HG03135 (cell line): ENCODE results near the gene RTBDN.

Experiments
- ATAC-seq: cut with Tn5 transposase; IDR thresholded peaks from one replicate; pipeline ENCODE4 v1.9.1; 2021; ENCODE audit warnings: mild to moderate bottlenecking, moderate library complexity; ENCODE audit not compliant: unreplicated experiment

Gene RTBDN

GRCh38 chr19:12793290-12794195 lies 40.8 kb downstream of the RTBDN start:
- ATAC-seq, result peak; percentile 21

- no peak for ATAC-seq
Observed at GRCh38 chr19:12792853-12793289, 41.5 kb downstream of the RTBDN start.

- no peak for ATAC-seq
Observed at GRCh38 chr19:12792051-12792852, 42.1 kb downstream of the RTBDN start.

GRCh38 chr19:12791345-12792050 lies 42.9 kb downstream of the RTBDN start, which contains the start of gene JUNB:
Gene JUNB (plus strand): TSS chr19:12791486. CDS start chr19:12791772, 286 bp downstream.
- ATAC-seq, result peak; percentile 31

GRCh38 chr19:12790628-12791344 lies 43.6 kb downstream of the RTBDN start:
- no peak for ATAC-seq

GRCh38 chr19:12789904-12790619 lies 44.3 kb downstream of the RTBDN start:
- peak; percentile 46 for ATAC-seq

- ATAC-seq, result no peak
Observed at GRCh38 chr19:12789098-12789903, 45.1 kb downstream of the RTBDN start.

- ATAC-seq, result no peak
Observed at GRCh38 chr19:12788682-12789097, 45.7 kb downstream of the RTBDN start.

GRCh38 chr19:12788042-12788681 lies 46.2 kb downstream of the RTBDN start:
- no peak for ATAC-seq

GRCh38 chr19:12787458-12787857 lies 46.9 kb downstream of the RTBDN start:
- no peak for ATAC-seq

- ATAC-seq, result no peak
Observed at GRCh38 chr19:12786952-12787351, 47.4 kb downstream of the RTBDN start.

- no peak for ATAC-seq
Observed at GRCh38 chr19:12786141-12786870, 48.1 kb downstream of the RTBDN start.

- no peak for ATAC-seq
Observed at GRCh38 chr19:12785431-12786031, 48.8 kb downstream of the RTBDN start.

- no peak for ATAC-seq
Observed at GRCh38 chr19:12784871-12785430, 49.4 kb downstream of the RTBDN start.

GRCh38 chr19:12784394-12784870 lies 49.9 kb downstream of the RTBDN start:
- ATAC-seq, result no peak

GRCh38 chr19:12783849-12784393 lies 50.5 kb downstream of the RTBDN start:
- no peak for ATAC-seq
